GM19468 (cell line): ENCODE results near the gene ENPEP.
A peak's percentile ranks its signal among the peaks of the same experiment; 100 is the strongest.

Experiments used
- ATAC-seq: cut with Tn5 transposase; IDR thresholded peaks from one replicate; pipeline ENCODE4 v1.9.1; 2021; ENCODE audit warnings: mild to moderate bottlenecking, moderate library complexity, moderate number of reproducible peaks; ENCODE audit not compliant: unreplicated experiment; ENCODE audit errors: extremely low read depth

ENPEP gene

GRCh38 chr4:110595583-110595982 lies 119.6 kb downstream of the ENPEP start:
- no peak for ATAC-seq

DNA sequence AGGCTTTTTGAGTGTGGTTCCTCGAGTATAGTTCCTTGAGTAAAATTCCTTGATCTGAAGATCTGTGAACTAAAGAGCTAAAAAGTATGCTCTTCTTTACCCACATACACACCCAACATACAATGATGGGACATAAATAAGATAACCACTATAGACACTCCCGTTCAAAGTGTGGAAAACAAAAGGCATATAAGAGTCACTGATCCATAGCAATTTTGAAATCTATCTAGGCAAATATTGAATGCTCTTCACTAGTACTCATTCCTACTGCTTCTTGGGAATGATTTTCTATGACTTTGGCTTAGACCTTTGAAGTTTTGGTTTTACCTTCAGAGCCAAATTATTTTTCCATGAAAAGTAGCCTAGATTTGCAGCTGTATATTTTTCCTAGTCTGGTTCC lies 120.5 kb downstream of the ENPEP start:
- no peak for ATAC-seq

GRCh38 chr4:110597582-110597981 lies 121.6 kb downstream of the ENPEP start:
- ATAC-seq = no peak

GRCh38 chr4:110602061-110602460 lies 126.1 kb downstream of the ENPEP start:
- no peak for ATAC-seq

GRCh38 chr4:110605077-110605476 lies 129.1 kb downstream of the ENPEP start:
- no peak for ATAC-seq

DNA sequence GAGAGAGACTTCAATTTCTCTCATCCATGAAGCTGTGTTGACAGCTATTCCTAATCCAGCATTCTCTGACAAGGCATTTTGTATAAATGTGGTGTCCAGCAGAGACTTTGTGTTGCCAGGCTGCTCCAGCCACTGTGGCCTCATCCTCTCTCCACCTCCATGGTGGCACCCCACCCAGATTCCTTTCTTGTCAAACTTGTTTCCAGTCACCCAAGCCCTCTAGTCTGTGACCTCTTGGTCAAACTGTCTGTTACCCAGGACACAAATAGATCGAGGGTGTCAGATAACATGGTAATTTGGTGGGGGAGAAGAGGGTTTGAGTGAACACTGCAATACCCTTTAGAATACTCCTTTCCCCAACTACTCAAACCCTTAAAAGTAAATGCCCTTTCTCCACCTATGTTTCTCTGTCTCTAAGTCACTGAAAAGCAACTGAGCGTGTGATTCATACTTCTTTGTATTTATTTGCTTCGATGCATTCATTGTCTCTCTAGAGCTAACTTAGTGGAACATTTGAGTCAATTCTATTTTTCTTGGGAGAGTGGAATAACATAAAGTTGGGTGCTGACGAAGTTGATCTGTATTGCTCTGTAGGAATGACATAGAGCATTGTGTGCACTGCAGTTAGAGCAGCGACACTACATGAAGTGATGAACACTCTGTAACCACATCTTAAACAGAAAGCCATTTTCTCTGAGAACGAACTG lies 133.2 kb downstream of the ENPEP start:
- no peak for ATAC-seq

GRCh38 chr4:110610620-110610939 lies 134.6 kb downstream of the ENPEP start:
- no peak for ATAC-seq

DNA sequence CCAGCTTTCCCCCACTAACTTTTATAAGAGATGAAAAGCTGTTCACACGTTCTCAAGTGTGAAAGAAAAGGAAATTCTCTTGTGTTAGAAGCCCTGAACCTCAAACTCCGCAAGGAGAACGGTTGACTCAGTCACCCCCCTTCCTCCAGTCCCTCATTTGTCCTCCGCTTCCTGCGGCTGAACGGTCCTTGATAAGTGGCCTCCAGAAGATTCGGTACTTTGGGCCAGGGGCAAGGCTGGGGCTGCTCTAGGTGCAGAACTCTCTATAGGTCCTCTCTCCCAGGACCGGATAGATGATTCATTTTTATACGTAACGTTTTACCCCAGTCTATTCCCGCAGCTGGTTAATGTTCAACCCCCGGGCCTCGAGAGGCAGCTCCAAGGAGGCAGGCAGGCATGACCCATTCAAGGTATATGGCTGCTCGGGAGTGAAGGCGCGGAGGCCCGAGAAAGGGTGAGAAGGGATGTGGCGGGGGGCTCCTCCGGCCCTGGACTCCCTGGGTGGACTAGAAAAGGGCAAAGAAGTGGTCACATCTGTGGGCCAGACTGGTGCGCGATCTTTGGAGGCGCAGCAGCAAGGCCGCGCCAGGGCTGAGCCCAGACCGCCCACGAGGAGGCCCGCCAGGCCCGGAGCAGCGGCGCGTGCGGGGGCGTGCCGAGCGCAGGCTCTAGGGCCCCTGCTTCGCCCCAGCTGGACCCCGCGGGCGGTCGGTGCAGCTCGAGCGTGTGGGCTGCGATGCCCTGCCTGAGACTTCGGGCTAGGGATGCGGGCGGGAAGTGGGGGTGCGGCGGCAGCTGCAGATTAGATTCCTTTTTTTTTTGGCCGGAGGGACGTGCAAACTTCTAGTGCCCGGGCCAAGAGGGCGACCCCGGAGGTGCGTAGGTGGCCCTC lies 135.2 kb downstream of the ENPEP start:
- peak; percentile 61 for ATAC-seq

DNA sequence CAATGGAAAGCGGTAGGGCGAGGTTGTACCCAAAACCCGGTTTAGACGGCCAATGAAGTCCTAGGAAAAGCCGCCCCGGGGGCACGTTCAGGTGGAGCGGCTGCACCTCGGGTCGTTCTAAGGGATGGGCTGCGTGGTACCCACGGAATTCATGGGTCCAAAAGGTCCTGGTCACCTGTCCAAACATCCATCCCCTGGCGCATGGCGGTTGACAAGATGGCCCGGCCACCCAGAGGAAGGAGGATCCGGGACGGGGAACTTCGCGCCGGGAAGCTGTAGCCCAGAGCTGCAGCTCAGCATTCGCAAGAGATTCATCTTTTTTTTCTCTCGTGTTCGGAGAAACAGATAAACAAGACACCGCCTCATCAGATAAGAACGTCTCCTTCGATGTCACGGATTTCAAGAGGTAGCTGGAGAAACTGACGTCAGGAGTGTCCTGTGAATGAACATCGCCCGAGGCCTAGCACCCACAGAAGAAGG lies 136.1 kb downstream of the ENPEP start:
- ATAC-seq = no peak

GRCh38 chr4:110612631-110613269 lies 136.8 kb downstream of the ENPEP start:
- ATAC-seq = no peak

- no peak for ATAC-seq
Measured at GRCh38 chr4:110613745-110614144, 137.8 kb downstream of the ENPEP start.

- ATAC-seq = no peak
Measured at GRCh38 chr4:110614173-110614963, 138.4 kb downstream of the ENPEP start.
